ENCODE results near the gene METRN. TPM values are rescaled to one million over a fixed set of nuclear protein-coding genes. Genes with fewer than 3 reads are reported as not detected.

Gene METRN
- total and polyA plus RNA-seq, 7 experiments from 2014 or later: 3.7 to 5.1 (median 4.8) TPM

DNA sequence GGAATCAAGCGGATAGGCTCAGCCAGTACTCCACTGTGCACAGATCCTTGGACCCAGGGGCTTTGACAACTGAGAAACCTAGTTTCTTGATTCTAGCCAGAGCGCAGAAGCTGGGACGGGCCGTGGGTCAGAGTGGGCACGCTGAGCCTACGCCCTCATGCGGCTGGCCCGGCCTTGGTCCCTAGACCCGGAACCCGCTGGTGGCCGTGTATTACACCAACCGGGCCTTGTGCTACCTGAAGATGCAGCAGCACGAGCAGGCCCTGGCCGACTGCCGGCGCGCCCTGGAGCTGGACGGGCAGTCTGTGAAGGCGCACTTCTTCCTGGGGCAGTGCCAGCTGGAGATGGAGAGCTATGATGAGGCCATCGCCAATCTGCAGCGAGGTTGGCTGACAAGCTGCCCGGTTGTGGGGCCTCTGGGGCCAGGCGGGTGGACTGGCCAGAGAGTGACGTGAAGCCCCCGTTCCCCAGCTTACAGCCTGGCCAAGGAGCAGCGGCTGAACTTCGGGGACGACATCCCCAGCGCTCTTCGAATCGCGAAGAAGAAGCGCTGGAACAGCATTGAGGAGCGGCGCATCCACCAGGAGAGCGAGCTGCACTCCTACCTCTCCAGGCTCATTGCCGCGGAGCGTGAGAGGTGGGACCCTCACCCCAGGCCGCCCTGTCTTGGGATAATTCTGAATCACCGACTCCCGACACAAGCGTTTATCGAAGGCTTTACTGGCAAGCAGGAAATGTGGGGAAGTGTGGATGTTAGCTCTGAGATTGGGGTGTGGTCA lies 33.8 kb upstream of the METRN start:
- no peak for DNase-seq
- peak overlapping the region in 5 of 9 donors; percentile 51 to 81 (median 66) for H3K27ac Mint-ChIP-seq

DNA sequence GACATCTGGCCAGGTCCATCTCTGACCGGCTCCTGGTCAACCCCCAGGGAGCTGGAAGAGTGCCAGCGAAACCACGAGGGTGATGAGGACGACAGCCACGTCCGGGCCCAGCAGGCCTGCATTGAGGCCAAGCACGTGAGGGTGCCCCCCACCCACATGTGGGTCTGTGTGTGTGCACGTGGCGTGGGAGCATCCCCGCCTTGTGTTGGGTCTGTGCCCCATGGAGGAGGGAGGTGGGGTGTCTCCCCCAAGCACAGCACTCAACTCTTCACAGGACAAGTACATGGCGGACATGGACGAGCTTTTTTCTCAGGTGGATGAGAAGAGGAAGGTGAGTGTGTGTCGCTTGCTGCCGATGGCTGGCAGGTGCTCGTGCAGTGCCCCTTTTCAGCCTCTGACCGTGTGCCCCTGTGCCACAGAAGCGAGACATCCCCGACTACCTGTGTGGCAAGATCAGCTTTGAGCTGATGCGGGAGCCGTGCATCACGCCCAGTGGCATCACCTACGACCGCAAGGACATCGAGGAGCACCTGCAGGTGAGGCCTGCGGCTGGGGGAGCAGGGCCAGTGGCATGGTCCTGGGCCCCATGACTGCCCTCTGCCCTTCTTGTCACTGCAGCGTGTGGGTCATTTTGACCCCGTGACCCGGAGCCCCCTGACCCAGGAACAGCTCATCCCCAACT lies 33.0 kb upstream of the METRN start:
- no peaks in the 10 kb centered on the region for H3K9me3 Mint-ChIP-seq
- POLR2A ChIA-PET: interaction anchor here (0.9 to 3.8 kb wide), 8 partner anchors 8 to 40 kb away, joined by 3 to 34 read pairs (median 7); partner anchors contain the start of genes MCRIP2, METRN, RHOT2 and WDR24
- peaks cover 9 to 27% of the 10 kb centered on the region in 2 donors for H3K4me1 ChIP-seq (ENCODE audit: control insufficient read depth in 2 of 2, insufficient read depth in 2 of 2, low read length in 2 of 2)
- H3K27me3 ChIP-seq (ENCODE audit: control insufficient read depth in 2 of 2, insufficient read depth in 2 of 2, low read length in 2 of 2): no peaks in the 10 kb centered on the region
- H3K4me3 ChIP-seq (ENCODE audit: low read length): no peak overlapping the region
- H3K4me1 Mint-ChIP-seq: peaks cover 10 to 31% (median 18%) of the 10 kb centered on the region in 7 donors
- intact Hi-C loops (cut with micrococcal nuclease): loop anchor here (2.0 to 5.0 kb wide), 4 partner anchors 289 to 1283 kb away; partner anchors contain the start of genes FAM234A (in 1 of the 2), LMF1 (in 1 of the 2), RPS2 (in 1 of the 2) and UQCC4 (in 1 of the 2)
- CTCF ChIA-PET: no interaction called here
- DNase-seq (no peak), ATAC-seq (no peak)
- peak overlapping the region; percentile 68 to 87 (median 74) for H3K4me3 Mint-ChIP-seq
- peaks cover 0 to 9% (median 0%) of the 10 kb centered on the region in 5 donors for H3K36me3 Mint-ChIP-seq
- H3K27ac Mint-ChIP-seq: peak overlapping the region in 5 of 9 donors; percentile 55 to 81 (median 66)
- peaks cover 0 to 37% (median 12%) of the 10 kb centered on the region in 3 experiments for H3K36me3 ChIP-seq (ENCODE audit: control insufficient read depth in 2 of 3, insufficient read depth in 3 of 3, low read length in 3 of 3)
- H3K27me3 Mint-ChIP-seq: no peaks in the 10 kb centered on the region
- no peaks in the 10 kb centered on the region for H3K9me3 ChIP-seq (ENCODE audit: control insufficient read depth in 2 of 3, low read length in 3 of 3)
- H3K27ac ChIP-seq (ENCODE audit: low read depth, low read length): peak overlapping the region; percentile 12

More for the DNA sequence above, 33.8 kb upstream of the METRN start:
- H3K27me3 Mint-ChIP-seq: no peaks in the 10 kb centered on the region
- POLR2A ChIA-PET: interaction anchor here (0.9 to 3.8 kb wide), 11 partner anchors 8 to 112 kb away, joined by 3 to 34 read pairs (median 4); partner anchors contain the start of genes MCRIP2, METRN, RHOT2 and WDR24
- peaks cover 0 to 9% (median 0%) of the 10 kb centered on the region in 5 donors for H3K36me3 Mint-ChIP-seq
- intact Hi-C loops (cut with micrococcal nuclease): loop anchor here (1.0 to 5.0 kb wide), 6 partner anchors 9 to 1284 kb away; partner anchors contain the start of genes FAM234A (in 1 of the 2), LMF1 (in 1 of the 2), RPS2 (in 1 of the 2) and UQCC4 (in 1 of the 2)
- ATAC-seq: no peak
- Histone ChIP-seq H3K4me3 (ENCODE audit: low read length) (peak overlapping the region; percentile 71), H3K4me1 (ENCODE audit: control insufficient read depth in 2 of 2, insufficient read depth in 2 of 2, low read length in 2 of 2) (peaks cover 9 to 27% of the 10 kb centered on the region in 2 donors), H3K9me3 (ENCODE audit: control insufficient read depth in 2 of 3, low read length in 3 of 3) (no peaks in the 10 kb centered on the region), H3K36me3 (ENCODE audit: control insufficient read depth in 2 of 3, insufficient read depth in 3 of 3, low read length in 3 of 3) (peaks cover 0 to 30% (median 12%) of the 10 kb centered on the region in 3 experiments), H3K27ac (ENCODE audit: low read depth, low read length) (peak overlapping the region; percentile 79), H3K27me3 (ENCODE audit: control insufficient read depth in 2 of 2, insufficient read depth in 2 of 2, low read length in 2 of 2) (no peaks in the 10 kb centered on the region)
- H3K9me3 Mint-ChIP-seq: no peaks in the 10 kb centered on the region
- CTCF ChIA-PET: no interaction called here
- H3K4me1 Mint-ChIP-seq: peaks cover 10 to 33% (median 18%) of the 10 kb centered on the region in 7 donors
- peak overlapping the region; percentile 64 to 84 (median 74) for H3K4me3 Mint-ChIP-seq

DNA sequence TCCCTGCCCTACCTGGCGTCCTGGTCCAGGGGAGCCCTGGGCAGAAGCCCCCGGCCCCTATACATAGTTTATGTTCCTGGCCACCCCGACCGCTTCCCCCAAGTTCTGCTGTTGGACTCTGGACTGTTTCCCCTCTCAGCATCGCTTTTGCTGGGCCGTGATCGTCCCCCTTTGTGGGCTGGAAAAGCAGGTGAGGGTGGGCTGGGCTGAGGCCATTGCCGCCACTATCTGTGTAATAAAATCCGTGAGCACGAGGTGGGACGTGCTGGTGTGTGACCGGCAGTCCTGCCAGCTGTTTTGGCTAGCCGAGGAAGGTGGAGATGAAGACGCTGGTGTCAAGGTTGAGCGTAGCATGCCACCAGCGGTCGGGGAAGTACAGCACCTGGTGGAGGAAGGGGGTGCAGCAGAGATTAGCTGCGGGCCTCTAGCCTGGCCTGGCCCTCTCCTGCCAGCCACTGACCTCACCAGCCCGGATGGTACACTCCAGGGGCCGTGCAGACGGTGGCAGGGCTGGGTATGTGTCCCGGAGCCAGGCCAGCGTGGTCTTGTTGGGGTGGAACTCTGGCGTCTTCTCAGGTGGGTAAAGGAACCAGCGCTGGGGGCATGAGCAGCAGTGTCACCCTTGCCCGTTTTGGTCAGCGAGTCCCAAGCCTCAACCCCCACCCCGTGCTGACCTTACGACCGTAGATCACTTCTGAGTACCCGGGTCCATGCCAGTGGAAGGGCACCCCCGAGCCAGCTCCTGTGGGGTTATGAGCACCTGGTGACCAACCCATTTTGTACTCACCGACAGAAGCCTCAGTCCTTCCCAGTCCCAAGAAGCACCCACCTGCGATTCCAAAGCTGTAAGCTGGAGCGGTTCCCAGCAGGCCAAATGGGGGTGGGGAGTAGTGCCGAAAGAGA lies 32.2 kb upstream of the METRN start:
- Histone ChIP-seq H3K36me3 (ENCODE audit: control insufficient read depth in 2 of 3, insufficient read depth in 3 of 3, low read length in 3 of 3) (peaks cover 0 to 45% (median 12%) of the 10 kb centered on the region in 3 experiments), H3K27me3 (ENCODE audit: control insufficient read depth in 2 of 2, insufficient read depth in 2 of 2, low read length in 2 of 2) (no peaks in the 10 kb centered on the region), H3K27ac (ENCODE audit: low read depth, low read length) (peak overlapping the region; percentile 78), H3K4me3 (ENCODE audit: low read length) (no peak overlapping the region), H3K4me1 (ENCODE audit: control insufficient read depth in 2 of 2, insufficient read depth in 2 of 2, low read length in 2 of 2) (peaks cover 9 to 27% of the 10 kb centered on the region in 2 donors), H3K9me3 (ENCODE audit: control insufficient read depth in 2 of 3, low read length in 3 of 3) (no peaks in the 10 kb centered on the region)
- DNase-seq: no peak
- POLR2A ChIA-PET: interaction anchor here (0.6 to 3.8 kb wide), 4 partner anchors 7 to 710 kb away, joined by 7 to 34 read pairs (median 16); partner anchors contain the start of genes RHOT2 and WDR24
- Mint-ChIP-seq H3K4me3 (peak overlapping the region; percentile 68 to 87 (median 76)), H3K36me3 (peaks cover 0 to 9% (median 0%) of the 10 kb centered on the region in 5 donors), H3K9me3 (no peaks in the 10 kb centered on the region), H3K4me1 (peaks cover 10 to 29% (median 18%) of the 10 kb centered on the region in 7 donors), H3K27me3 (no peaks in the 10 kb centered on the region), H3K27ac (peak overlapping the region in 7 of 9 donors; percentile 38 to 76 (median 58))
- intact Hi-C loops (cut with micrococcal nuclease): loop anchor here in 1 of 2 donors (5.0 kb wide), 2 partner anchors 450 to 740 kb away; partner anchors contain the start of genes FAM234A and UQCC4
- ATAC-seq: no peak
- CTCF ChIA-PET: no interaction called here

DNA sequence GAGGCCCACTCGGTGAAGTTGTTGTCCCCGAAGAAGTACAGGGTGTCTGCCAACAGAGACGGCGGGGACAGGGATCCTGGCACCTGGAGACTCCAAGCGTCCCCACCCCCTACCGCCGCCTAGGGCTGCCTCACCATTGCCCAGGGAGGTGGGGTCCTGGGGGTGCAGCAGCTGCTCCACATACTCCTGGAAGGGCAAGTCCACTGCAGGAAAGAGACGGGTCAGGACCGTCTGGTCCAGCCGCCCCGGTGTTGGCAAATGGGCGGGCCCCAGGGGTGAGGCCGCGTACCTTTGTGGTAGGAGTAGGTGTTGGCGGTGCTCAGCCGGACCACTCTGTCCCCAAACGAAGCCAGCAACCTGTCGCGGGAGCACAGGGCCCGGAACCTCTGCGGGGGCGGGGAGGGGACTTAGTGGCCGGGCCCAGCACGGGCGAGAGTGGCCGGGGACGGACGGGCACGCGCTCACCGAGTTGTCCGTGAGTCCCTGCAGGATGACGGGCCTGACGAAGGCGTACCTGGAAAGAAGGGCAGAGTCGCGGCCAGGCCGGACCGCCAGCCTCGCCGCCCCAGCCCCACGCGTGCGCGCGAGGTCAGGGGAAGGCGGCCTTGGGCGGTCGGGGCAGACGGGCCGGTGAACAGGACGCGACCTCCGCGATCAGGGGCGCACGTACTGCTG lies 31.4 kb upstream of the METRN start:
- ChIA-PET CTCF (interaction anchor here (1.2 kb wide), 1 partner anchor 16 kb away, joined by 4 read pairs; no protein-coding TSS in a partner anchor), POLR2A (interaction anchor here (0.6 to 3.8 kb wide), 9 partner anchors 8 to 709 kb away, joined by 3 to 24 read pairs (median 4); partner anchors contain the start of genes RAB40C, RHBDL1, RHOT2 and WDR90)
- Histone ChIP-seq H3K36me3 (ENCODE audit: control insufficient read depth in 2 of 3, insufficient read depth in 3 of 3, low read length in 3 of 3) (peaks cover 0 to 49% (median 12%) of the 10 kb centered on the region in 3 experiments), H3K27ac (ENCODE audit: low read depth, low read length) (peak overlapping the region; percentile 78), H3K27me3 (ENCODE audit: control insufficient read depth in 2 of 2, insufficient read depth in 2 of 2, low read length in 2 of 2) (no peaks in the 10 kb centered on the region), H3K9me3 (ENCODE audit: control insufficient read depth in 2 of 3, low read length in 3 of 3) (no peaks in the 10 kb centered on the region), H3K4me1 (ENCODE audit: control insufficient read depth in 2 of 2, insufficient read depth in 2 of 2, low read length in 2 of 2) (peaks cover 9 to 29% of the 10 kb centered on the region in 2 donors), H3K4me3 (ENCODE audit: low read length) (peak overlapping the region; percentile 52)
- DNase-seq (no peak), ATAC-seq (no peak)
- intact Hi-C loops (cut with micrococcal nuclease): loop anchor here (1.0 to 5.0 kb wide), 9 partner anchors 12 to 739 kb away; partner anchors contain the start of genes METTL26 (in 2 of the 2), RHOT2 (in 2 of the 2), CIAO3 (in 1 of the 2) and FAM234A (in 1 of the 2)
- Mint-ChIP-seq H3K36me3 (peaks cover 0 to 9% (median 0%) of the 10 kb centered on the region in 5 donors), H3K9me3 (no peaks in the 10 kb centered on the region), H3K4me3 (peak overlapping the region; percentile 58 to 87 (median 73)), H3K27me3 (no peaks in the 10 kb centered on the region), H3K4me1 (peaks cover 10 to 29% (median 18%) of the 10 kb centered on the region in 7 donors), H3K27ac (peak overlapping the region in 5 of 9 donors; percentile 38 to 75 (median 51))

All from naive thymus-derived CD4-positive, alpha-beta T cell (primary cell).